ENCODE measurements around the gene EXOC1L.

EXOC1L gene, protein sequence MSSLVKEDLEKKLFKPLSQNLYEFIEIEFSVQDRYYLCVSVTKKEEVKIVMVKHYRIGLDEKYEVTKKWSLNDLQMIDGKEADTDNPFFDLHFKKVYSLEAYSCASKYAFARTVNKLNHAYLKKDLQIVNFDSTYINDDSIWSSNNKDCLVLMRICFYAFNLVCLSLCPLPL

DNA sequence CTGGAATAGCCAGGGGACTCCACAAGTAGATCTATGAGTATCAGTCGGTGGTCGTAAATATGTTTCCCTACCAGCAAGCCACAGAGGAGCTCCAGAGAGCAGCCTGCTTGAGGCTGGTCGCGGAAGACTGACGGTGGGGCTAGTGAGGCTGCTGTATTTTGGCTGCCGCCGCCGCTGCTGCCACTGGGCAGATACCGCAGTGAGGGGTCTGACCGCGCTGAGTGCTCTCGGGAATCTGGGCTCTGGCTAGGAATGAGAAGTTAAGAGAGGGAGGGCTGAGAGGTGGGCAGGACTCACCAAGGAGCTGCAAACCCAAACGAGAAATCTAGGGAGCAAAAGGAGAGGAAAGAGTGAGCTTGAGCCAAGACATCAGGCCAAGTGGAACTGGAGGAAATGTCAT, at the start of gene EXOC1L:
Gene EXOC1L (plus strand): TSS at position 157 of the 400 bp plus-strand sequence. CDS start 237 bp downstream, at position 394.
- H3K36me3 ChIP-seq = no peaks in the 10 kb centered on the region
- intact Hi-C loops (cut with DNase I; ENCODE audit: low total_unique reads) = no loop called here
- peak within 1 kb of the TSS; percentile 27 to 41 for H3K4me3 ChIP-seq
- H3K4me1 ChIP-seq = peaks cover 0 to 7% (median 0%) of the 10 kb centered on the region in 4 donors
- DNase-seq = no peak
- peaks cover 0 to 2% of the 10 kb centered on the region in 2 donors for H3K27me3 ChIP-seq
- H3K9me3 ChIP-seq = no peaks in the 10 kb centered on the region
- H3K27ac ChIP-seq = no peak within 1 kb of the TSS
- TF ChIP-seq CTCF (IDR thresholded peaks at IDR 0.05) = no peak

- no peaks in the 10 kb centered on the region for H3K4me1 ChIP-seq
- no peak overlapping the region for H3K4me3 ChIP-seq
- no peaks in the 10 kb centered on the region for H3K36me3 ChIP-seq
- intact Hi-C loops (cut with DNase I; ENCODE audit: low total_unique reads) = no loop called here
- no peak for TF ChIP-seq CTCF (IDR thresholded peaks at IDR 0.05)
- H3K27ac ChIP-seq = no peak overlapping the region
- no peak for DNase-seq
- no peaks in the 10 kb centered on the region for H3K9me3 ChIP-seq
- no peaks in the 10 kb centered on the region for H3K27me3 ChIP-seq
Measured at GRCh38 chr4:55770662-55771061, 48.9 kb upstream of the EXOC1L start.

GRCh38 chr4:55781341-55781740, 38.2 kb upstream of the EXOC1L start:
- Histone ChIP-seq H3K27me3 (no peaks in the 10 kb centered on the region), H3K4me1 (no peaks in the 10 kb centered on the region), H3K4me3 (no peak overlapping the region), H3K9me3 (no peaks in the 10 kb centered on the region), H3K27ac (no peak overlapping the region), H3K36me3 (no peaks in the 10 kb centered on the region)
- intact Hi-C loops (cut with DNase I; ENCODE audit: low total_unique reads) = no loop called here
- TF ChIP-seq CTCF (IDR thresholded peaks at IDR 0.05) = no peak
- no peak for DNase-seq

DNA sequence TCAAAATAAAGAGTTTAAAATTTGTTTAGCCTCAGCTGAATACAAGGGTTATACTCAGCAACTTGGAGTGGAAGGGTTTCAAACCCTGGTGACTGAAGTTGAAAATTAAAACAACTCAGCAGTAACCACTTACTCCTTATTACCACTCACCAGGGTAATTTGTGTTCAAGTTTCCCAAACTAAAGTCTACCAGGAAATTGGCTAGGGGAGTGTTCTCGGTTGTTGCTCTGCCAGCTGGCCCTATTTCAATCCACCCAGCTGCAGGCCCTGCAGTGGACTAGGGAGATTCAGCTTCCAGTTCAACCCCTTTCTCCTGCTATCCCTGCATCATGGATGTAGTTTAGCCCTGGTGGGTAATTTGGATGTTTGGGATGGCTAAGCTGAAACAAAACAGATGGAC, 37.8 kb upstream of the EXOC1L start:
- H3K27ac ChIP-seq = no peak overlapping the region
- intact Hi-C loops (cut with DNase I; ENCODE audit: low total_unique reads) = no loop called here
- no peaks in the 10 kb centered on the region for H3K4me1 ChIP-seq
- H3K9me3 ChIP-seq = no peaks in the 10 kb centered on the region
- no peak for TF ChIP-seq CTCF (IDR thresholded peaks at IDR 0.05)
- H3K36me3 ChIP-seq = no peaks in the 10 kb centered on the region
- H3K4me3 ChIP-seq = no peak overlapping the region
- H3K27me3 ChIP-seq = no peaks in the 10 kb centered on the region
- DNase-seq = no peak

DNA sequence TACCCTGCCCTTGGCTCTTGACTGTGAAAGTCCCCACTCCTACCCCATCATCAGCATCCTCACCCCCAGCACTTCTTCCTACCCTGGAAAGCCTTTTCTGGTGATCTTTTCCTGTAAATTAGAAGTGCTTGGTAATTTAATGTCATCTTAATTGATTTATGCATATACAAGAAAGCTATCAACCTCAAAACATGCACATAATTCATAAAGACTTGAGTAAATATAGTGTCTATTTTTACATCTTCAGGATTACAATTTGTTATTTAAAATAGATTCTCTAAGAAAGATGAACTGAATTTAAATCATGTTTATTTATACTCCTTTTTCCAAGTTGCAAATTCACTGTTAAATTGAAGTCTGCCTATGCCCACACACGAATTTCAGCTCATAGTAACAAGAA, 36.0 kb upstream of the EXOC1L start:
- intact Hi-C loops (cut with DNase I; ENCODE audit: low total_unique reads) = no loop called here
- no peak for TF ChIP-seq CTCF (IDR thresholded peaks at IDR 0.05)

GRCh38 chr4:55784747-55785146, 34.8 kb upstream of the EXOC1L start:
- H3K27ac ChIP-seq = no peak overlapping the region
- no peak for DNase-seq
- no peaks in the 10 kb centered on the region for H3K27me3 ChIP-seq
- no peak for TF ChIP-seq CTCF (IDR thresholded peaks at IDR 0.05)
- H3K9me3 ChIP-seq = no peaks in the 10 kb centered on the region
- no peaks in the 10 kb centered on the region for H3K4me1 ChIP-seq
- intact Hi-C loops (cut with DNase I; ENCODE audit: low total_unique reads) = no loop called here
- no peaks in the 10 kb centered on the region for H3K36me3 ChIP-seq
- H3K4me3 ChIP-seq = no peak overlapping the region

More for the DNA sequence above, 36.0 kb upstream of the EXOC1L start:
- H3K4me3 ChIP-seq = no peak overlapping the region
- no peaks in the 10 kb centered on the region for H3K4me1 ChIP-seq
- no peaks in the 10 kb centered on the region for H3K36me3 ChIP-seq
- no peaks in the 10 kb centered on the region for H3K27me3 ChIP-seq
- no peak for DNase-seq
- no peaks in the 10 kb centered on the region for H3K9me3 ChIP-seq
- H3K27ac ChIP-seq = no peak overlapping the region
